Type B pancreatic cell (in vitro differentiated cells): ENCODE results near the gene PLEKHA7. TPM values are rescaled to one million over a fixed set of nuclear protein-coding genes. Genes with fewer than 3 reads are reported as not detected.

ENCODE experiments used
- DNase-seq: peaks from one replicate; pipeline ENCODE4 v3.0.0; 2021; ENCODE audit warnings: mixed read lengths; ENCODE audit not compliant: unreplicated experiment; ENCODE audit errors: extremely low spot score
- H3K27ac Mint-ChIP-seq: 2 replicates; pipeline ENCODE4 v1.8.0; 2021; ENCODE audit warnings: mild to moderate bottlenecking, mixed read lengths
- H3K27me3 Mint-ChIP-seq: 2 replicates; pipeline ENCODE4 v1.8.0; 2021; ENCODE audit warnings: mixed read lengths
- H3K36me3 Mint-ChIP-seq: 2 replicates; pipeline ENCODE4 v1.8.0; 2021; ENCODE audit warnings: mixed read lengths
- H3K4me1 Mint-ChIP-seq: one replicate; pipeline ENCODE4 v1.8.0; 2021; ENCODE audit warnings: mixed read lengths; ENCODE audit not compliant: unreplicated experiment
- H3K4me3 Mint-ChIP-seq: 2 replicates; pipeline ENCODE4 v1.8.0; 2021; ENCODE audit warnings: mild to moderate bottlenecking, mixed read lengths
- H3K9me3 Mint-ChIP-seq: 2 replicates; pipeline ENCODE4 v1.8.0; 2021; ENCODE audit warnings: mixed read lengths
- CTCF ChIP-seq: fragments of 200-600 bp; sonication (generic); conservative IDR thresholded peaks from 2 replicates; pipeline ENCODE4 v1.5.0; 2021; ENCODE audit warnings: antibody characterized with exemption, mild to moderate bottlenecking
- total RNA-seq: library from RNA; stranded (reverse); gene quantifications from 2 replicates; pipeline ENCODE4 v1.2.1, GENCODE V29; 2021; ENCODE audit warnings: low replicate concordance

PLEKHA7 gene
- total RNA-seq, 1 donor from 2014 or later, result 64.7 TPM

- peaks cover 47% of the 10 kb centered on the region for H3K36me3 Mint-ChIP-seq
- no peak overlapping the region for H3K27ac Mint-ChIP-seq
- no peaks in the 10 kb centered on the region for H3K9me3 Mint-ChIP-seq
- no peaks in the 10 kb centered on the region for H3K27me3 Mint-ChIP-seq
- H3K4me3 Mint-ChIP-seq, result no peak overlapping the region
- peaks cover 20% of the 10 kb centered on the region for H3K4me1 Mint-ChIP-seq
- TF ChIP-seq CTCF, result no peak
- no peak for DNase-seq
Measured at GRCh38 chr11:16744128-16744725, 270.0 kb downstream of the PLEKHA7 start.

GRCh38 chr11:16743478-16743877 is 270.7 kb downstream of the PLEKHA7 start:
- Mint-ChIP-seq H3K36me3 (peaks cover 47% of the 10 kb centered on the region), H3K27ac (peak overlapping the region; percentile 27), H3K9me3 (no peaks in the 10 kb centered on the region), H3K27me3 (no peaks in the 10 kb centered on the region), H3K4me1 (peaks cover 20% of the 10 kb centered on the region), H3K4me3 (peak overlapping the region; percentile 65)
- no peak for DNase-seq
- TF ChIP-seq CTCF, result no peak

GRCh38 chr11:16741473-16741872 is 272.7 kb downstream of the PLEKHA7 start:
- Mint-ChIP-seq H3K9me3 (no peaks in the 10 kb centered on the region), H3K4me1 (peaks cover 20% of the 10 kb centered on the region), H3K36me3 (peaks cover 36% of the 10 kb centered on the region), H3K4me3 (peak overlapping the region; percentile 42), H3K27ac (no peak overlapping the region), H3K27me3 (no peaks in the 10 kb centered on the region)
- no peak for DNase-seq
- TF ChIP-seq CTCF, result no peak

- no peak for TF ChIP-seq CTCF
- Mint-ChIP-seq H3K4me1 (peaks cover 16% of the 10 kb centered on the region), H3K4me3 (no peak overlapping the region), H3K9me3 (no peaks in the 10 kb centered on the region), H3K27ac (no peak overlapping the region), H3K36me3 (peaks cover 15% of the 10 kb centered on the region), H3K27me3 (no peaks in the 10 kb centered on the region)
- no peak for DNase-seq
Measured at GRCh38 chr11:16738947-16739815, 275.0 kb downstream of the PLEKHA7 start.

GRCh38 chr11:16738193-16738946 is 275.8 kb downstream of the PLEKHA7 start, which contains the start of gene C11orf58:
C11orf58 (plus strand) TSS chr11:16738647; CDS start chr11:16738779, 132 bp downstream.
- H3K36me3 Mint-ChIP-seq, result peaks cover 13% of the 10 kb centered on the region
- DNase-seq, result peak; percentile 96
- H3K9me3 Mint-ChIP-seq, result no peaks in the 10 kb centered on the region
- H3K27me3 Mint-ChIP-seq, result no peaks in the 10 kb centered on the region
- no peak for TF ChIP-seq CTCF
- peaks cover 12% of the 10 kb centered on the region for H3K4me1 Mint-ChIP-seq
- H3K27ac Mint-ChIP-seq, result no peak within 1 kb of the TSS
- H3K4me3 Mint-ChIP-seq, result peak within 1 kb of the TSS; percentile 84
